Germinal center (tissue), 1 donor: ENCODE data around the gene EVC2.
A peak's percentile ranks its signal among the peaks of the same experiment; 100 is the strongest.

ENCODE experiments used
- DNase-seq: peaks from one replicate; pipeline ENCODE4 v3.0.0; 2012; ENCODE audit warnings: mixed read lengths, low spot score

The EVC2 gene, protein sequence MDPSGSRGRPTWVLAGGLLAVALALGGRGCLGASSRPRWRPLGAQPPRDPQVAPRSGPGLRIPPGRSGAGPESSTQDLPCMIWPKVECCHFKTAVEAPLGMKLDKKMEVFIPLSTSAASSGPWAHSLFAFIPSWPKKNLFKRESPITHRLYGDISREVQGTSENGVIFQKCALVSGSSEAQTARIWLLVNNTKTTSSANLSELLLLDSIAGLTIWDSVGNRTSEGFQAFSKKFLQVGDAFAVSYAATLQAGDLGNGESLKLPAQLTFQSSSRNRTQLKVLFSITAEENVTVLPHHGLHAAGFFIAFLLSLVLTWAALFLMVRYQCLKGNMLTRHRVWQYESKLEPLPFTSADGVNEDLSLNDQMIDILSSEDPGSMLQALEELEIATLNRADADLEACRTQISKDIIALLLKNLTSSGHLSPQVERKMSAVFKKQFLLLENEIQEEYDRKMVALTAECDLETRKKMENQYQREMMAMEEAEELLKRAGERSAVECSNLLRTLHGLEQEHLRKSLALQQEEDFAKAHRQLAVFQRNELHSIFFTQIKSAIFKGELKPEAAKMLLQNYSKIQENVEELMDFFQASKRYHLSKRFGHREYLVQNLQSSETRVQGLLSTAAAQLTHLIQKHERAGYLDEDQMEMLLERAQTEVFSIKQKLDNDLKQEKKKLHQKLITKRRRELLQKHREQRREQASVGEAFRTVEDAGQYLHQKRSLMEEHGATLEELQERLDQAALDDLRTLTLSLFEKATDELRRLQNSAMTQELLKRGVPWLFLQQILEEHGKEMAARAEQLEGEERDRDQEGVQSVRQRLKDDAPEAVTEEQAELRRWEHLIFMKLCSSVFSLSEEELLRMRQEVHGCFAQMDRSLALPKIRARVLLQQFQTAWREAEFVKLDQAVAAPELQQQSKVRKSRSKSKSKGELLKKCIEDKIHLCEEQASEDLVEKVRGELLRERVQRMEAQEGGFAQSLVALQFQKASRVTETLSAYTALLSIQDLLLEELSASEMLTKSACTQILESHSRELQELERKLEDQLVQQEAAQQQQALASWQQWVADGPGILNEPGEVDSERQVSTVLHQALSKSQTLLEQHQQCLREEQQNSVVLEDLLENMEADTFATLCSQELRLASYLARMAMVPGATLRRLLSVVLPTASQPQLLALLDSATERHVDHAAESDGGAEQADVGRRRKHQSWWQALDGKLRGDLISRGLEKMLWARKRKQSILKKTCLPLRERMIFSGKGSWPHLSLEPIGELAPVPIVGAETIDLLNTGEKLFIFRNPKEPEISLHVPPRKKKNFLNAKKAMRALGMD

GRCh38 chr4:5708449-5709206 is at the start of gene EVC2:
TSS of gene EVC2 (minus strand) at chr4:5708559. CDS start at chr4:5708513, 46 bp downstream.
- DNase-seq, result peak; percentile 42

DNA sequence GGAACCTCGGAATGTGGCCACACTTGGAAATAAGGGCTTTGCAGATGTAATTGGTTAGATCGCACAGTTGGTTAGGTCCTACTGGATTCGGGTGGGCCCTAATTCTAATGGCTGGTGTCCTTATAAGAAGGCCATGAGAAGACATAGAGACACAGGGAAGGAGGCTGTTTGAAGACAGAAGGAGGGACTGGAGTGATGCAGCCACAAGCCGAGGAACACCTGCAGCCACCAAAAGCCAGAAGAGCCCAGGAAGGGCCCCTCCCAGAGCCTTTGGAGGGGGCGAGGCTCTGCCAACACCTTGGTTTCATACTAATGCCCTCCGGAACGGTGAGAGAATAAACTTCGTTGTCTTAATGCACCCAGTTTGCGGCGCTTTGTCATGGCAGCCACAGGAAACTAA is 49.6 kb upstream of the EVC2 start:
- DNase-seq, result no peak

GRCh38 chr4:5757536-5757935 is 49.2 kb upstream of the EVC2 start:
- no peak for DNase-seq

DNA sequence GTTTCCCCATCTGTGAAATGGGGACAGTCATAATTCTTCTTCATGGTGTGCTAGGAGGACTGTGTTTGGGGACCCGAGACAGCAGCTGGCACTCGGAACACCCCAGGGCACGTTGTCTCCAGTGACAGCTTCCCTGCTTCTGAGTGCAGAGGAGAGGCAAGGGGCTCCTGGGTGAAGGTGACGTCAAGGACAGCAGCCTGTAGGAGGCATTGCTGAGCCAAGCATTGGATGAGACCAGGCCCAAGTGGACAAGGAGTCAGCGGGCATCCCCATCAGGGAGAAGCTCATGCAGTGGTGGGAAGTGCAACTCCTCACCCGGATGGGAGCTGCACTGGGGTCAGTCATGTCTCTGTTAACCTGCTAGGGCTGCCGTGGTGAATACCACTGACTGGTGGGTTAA is 48.7 kb upstream of the EVC2 start:
- no peak for DNase-seq

DNA sequence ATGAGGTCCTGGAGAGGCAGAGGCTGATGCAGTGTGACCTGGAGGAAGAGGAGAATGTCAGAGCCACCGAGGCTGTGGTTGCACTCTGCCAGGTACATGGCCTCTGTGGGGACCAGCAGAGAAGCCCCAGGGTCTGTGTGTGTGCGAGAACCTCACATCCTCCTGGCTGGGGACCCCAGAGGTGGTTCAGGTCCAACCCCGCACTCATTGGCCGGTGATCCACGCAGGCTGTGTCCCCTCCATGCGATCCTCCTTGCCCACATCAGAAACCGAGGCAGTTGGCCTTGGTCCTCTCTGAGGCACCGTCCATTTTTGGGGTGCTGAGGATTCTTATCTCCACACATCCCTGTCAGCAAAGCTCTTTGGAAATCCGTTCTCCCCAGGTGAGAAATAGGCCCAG is 47.9 kb upstream of the EVC2 start:
- DNase-seq, result no peak

GRCh38 chr4:5755679-5756078 is 47.3 kb upstream of the EVC2 start:
- DNase-seq, result no peak

- no peak for DNase-seq
Measured at GRCh38 chr4:5755161-5755560, 46.8 kb upstream of the EVC2 start.

DNA sequence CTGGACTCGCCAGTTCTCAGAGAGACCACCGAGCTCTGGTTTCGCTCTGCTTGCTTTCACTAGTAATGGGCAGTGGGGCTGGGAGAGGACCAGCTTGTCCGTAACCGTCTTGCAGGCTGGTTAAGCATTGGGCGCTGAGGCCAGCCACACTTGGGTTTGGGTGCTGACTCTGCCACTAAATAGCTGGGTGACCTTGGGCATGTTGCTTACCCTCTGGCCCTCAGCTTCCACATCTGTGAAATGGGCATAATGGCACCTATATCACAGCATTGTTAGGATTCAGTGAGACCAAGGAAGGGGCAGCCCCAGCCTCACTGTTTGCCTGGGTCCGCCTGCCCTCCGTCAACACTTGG is 46.1 kb upstream of the EVC2 start:
- no peak for DNase-seq

- DNase-seq, result no peak
Measured at GRCh38 chr4:5753766-5754528, 45.6 kb upstream of the EVC2 start.

- no peak for DNase-seq
Measured at GRCh38 chr4:5753366-5753765, 45.0 kb upstream of the EVC2 start.

DNA sequence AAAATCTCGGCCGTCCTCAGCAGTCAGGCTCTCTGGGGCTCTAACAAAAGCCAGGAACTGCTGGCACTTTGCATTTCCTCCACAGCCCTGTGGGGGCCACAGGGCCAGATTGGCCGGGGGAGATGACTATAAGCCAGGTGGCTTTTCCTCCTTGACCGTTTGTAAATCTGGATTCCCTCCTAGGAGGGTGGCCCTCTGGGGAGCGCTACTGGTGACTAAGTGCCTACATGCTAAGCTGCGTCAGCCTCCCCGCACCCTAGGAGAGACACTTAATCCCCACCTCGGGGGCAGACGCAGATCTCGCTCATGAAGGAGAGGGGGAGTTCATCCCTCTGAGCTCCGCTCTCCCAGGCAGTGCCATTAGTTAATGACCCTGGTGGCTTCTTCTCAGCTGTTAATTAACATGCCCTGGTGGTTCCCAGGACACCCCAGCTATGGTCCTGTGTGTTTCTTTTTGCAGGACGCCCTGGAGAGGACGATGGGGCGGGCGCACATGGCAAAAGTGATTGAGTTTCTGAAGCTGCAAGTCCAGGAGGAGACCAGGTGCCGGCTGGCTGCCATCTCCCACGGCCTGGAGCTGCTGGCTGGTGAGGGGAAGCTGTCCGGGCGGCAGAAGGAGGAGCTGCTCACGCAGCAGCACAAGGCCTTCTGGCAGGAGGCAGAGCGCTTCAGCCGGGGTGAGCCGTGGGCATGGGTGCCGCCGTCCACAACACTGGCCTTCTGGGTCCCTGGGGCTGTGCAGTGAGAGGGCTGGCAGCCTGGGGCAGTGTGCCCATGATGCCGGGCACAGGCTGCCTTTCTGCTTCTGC is 44.2 kb upstream of the EVC2 start:
- no peak for DNase-seq

GRCh38 chr4:5751666-5752375 is 43.5 kb upstream of the EVC2 start:
- DNase-seq, result no peak

GRCh38 chr4:5750946-5751665 is 42.7 kb upstream of the EVC2 start:
- DNase-seq, result no peak

DNA sequence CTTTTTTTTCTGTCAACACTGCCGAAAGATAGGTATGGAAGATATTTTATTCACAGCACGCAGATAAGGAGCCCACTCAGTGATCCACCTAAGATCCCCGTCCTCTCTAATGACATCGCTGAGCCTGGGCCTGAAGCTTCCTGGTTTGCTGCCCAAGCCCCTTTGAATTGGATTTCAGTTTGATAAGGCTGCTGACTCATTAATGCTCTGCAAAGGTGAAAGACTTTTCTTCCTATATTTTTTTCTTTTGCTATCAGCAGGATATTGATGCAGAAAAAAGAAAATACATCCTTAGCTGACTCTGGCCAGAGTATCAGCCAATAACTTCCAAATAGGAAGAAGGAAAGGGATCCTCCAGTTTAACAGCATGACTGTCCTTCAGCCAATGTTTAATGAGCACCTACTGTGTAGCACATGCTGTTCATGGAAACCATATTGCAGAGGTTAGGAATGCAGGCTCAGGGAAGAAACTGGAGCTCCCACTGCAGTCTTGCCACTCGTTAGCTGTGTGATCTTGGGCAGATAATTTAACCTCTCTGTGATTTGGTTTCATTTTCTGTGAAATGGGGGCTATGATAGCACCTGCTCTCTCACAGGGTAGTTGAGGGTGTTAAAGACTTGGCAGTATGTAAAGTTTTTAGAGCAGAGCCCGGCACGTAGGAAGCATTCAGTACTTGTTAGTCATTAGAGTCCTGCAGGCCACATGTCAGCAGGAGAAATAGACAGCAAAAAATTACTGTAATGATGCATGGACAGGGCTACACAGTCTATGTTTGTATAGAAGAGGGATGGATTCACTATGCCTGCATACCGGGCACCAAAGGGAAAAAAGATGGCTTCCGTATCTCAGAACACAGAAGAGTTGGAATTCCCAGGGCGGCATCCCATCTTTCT is 41.9 kb upstream of the EVC2 start:
- DNase-seq, result no peak

DNA sequence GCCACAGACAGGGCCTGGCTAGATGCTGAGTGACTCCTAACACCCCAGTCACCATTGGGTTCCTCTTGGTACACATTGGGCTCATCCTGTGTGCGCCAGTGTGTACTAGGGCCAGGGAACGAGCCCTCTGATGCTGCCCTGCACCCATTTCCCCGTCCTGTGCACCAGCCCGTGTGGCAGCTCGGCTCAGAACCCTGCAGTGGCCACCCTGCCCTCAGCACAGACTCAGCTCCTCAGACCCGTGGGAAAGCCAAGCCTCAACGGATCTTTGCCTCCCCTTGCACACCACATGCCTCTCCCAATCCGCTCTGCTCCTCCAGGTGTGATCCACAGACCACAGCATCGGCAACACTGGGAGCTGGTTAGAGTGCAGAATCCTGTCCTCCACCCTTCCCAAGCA is 41.2 kb upstream of the EVC2 start:
- no peak for DNase-seq

DNA sequence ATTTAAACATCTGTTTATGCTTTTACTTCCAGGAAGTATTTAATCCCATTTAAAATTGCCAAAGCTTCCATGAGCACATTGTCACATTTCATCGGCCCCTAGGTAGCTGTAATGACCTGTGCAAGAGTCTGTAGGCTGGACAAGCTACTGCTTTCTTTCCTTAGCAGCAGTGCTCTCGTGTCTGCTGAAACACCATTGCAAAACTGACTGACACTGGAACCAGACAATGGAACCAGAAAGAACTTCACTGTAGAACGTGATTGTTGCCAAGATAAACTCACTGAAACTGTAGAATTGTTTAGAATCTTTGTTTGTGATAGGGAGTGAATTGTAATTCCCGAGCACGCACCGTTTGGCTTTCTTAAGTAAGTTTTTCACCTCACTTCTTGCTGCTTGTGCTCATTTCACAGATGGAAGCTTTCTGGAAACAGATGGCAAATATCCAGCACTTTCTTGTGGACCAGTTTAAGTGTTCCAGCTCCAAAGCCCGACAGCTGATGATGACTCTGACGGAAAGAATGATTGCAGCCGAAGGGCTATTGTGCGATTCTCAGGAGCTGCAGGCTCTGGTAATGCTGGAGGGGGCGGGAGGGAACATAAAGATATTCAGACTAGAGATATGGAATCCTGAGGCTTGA is 39.5 kb upstream of the EVC2 start:
- DNase-seq, result no peak
